SK-N-SH (cell line): ENCODE measurements around the gene CPED1. TPM values are rescaled to one million over a fixed set of nuclear protein-coding genes. Genes with fewer than 3 reads are reported as not detected.

Experiments used
- CTCF ChIA-PET: fragments of 300-600, 350-600 bp; formaldehyde crosslinking; extraction: SDS; loops from one replicate; lab custom pipeline; 2021; lab: Yijun Ruan, JAX
- POLR2A ChIA-PET: fragments of 350-600 bp; sonication (Branson Sonifier 250); formaldehyde crosslinking; extraction: SDS; loops from one replicate; lab custom pipeline; 2020; ENCODE audit warnings: antibody characterized with exemption, inconsistent platforms; lab: Yijun Ruan, JAX
- DNase-seq: peaks from one replicate; pipeline ENCODE4 v3.0.0; 2012
- H2AFZ ChIP-seq: fragments of 200-600 bp; sonication (generic); 2 replicates; pipeline ENCODE4 v1.8.1; 2016; ENCODE audit warnings: antibody characterized with exemption, mild to moderate bottlenecking, low read depth
- H3F3A ChIP-seq: fragments of 200-600 bp; sonication (generic); replicated peaks from 2 replicates; pipeline ENCODE3; 2016; ENCODE audit warnings: antibody characterized with exemption, mild to moderate bottlenecking; ENCODE audit not compliant: insufficient read depth
- H3K27ac ChIP-seq, 2 experiments: fragments of 200-500 bp in 1 of 2; fragments of 200-600 bp in 1 of 2; sonication (Bioruptor generic) in 1 of 2; sonication (generic), shearing (Covaris generic) in 1 of 2; 2 replicates each; pipeline versions ENCODE4 v1.5.1 to v1.6.1; 2014 to 2016; ENCODE audit warnings: low read depth in 2 of 2, inconsistent platforms in 1 of 2, low read length in 1 of 2, mild to moderate bottlenecking in 1 of 2, mixed read lengths in 1 of 2
- H3K27me3 ChIP-seq: fragments of 200-600 bp; sonication (generic), shearing (Covaris generic); 2 replicates; pipeline ENCODE4 v1.6.1; 2016; ENCODE audit warnings: mixed run types; ENCODE audit not compliant: insufficient read depth
- H3K36me3 ChIP-seq, 2 experiments: fragments of 200-500 bp in 1 of 2; fragments of 200-600 bp in 1 of 2; sonication (Bioruptor generic) in 1 of 2; sonication (generic) in 1 of 2; replicated peaks in 1 of 2; 2 replicates each; pipeline versions ENCODE3 to v1.5.1; 2014 to 2016; ENCODE audit warnings: low read length in 1 of 2, mild to moderate bottlenecking in 1 of 2; ENCODE audit not compliant: insufficient read depth in 2 of 2, control insufficient read depth in 1 of 2
- H3K4me1 ChIP-seq, 2 experiments: fragments of 200-500 bp in 1 of 2; fragments of 200-600 bp in 1 of 2; sonication (Bioruptor generic) in 1 of 2; sonication (generic), shearing (Covaris generic) in 1 of 2; 2 replicates each; pipeline versions ENCODE4 v1.5.1 to v1.6.1; 2014 to 2016; ENCODE audit warnings: low read depth in 1 of 2, low read length in 1 of 2, mixed run types in 1 of 2; ENCODE audit not compliant: insufficient read depth in 2 of 2, control insufficient read depth in 1 of 2
- H3K4me2 ChIP-seq: fragments of 200-600 bp; sonication (generic), shearing (Covaris generic); 2 replicates; pipeline ENCODE4 v1.6.1; 2017; ENCODE audit warnings: mixed run types
- H3K4me3 ChIP-seq, 2 experiments: fragments of 200-500 bp in 1 of 2; fragments of 200-600 bp in 1 of 2; sonication (Bioruptor generic) in 1 of 2; sonication (generic), shearing (Covaris generic) in 1 of 2; 2 replicates each; pipeline versions ENCODE4 v1.5.1 to v1.8.1; 2014 to 2016; ENCODE audit warnings: low read depth in 2 of 2, inconsistent platforms in 1 of 2, low read length in 1 of 2, mild to moderate bottlenecking in 1 of 2, mixed read lengths in 1 of 2, moderate library complexity in 1 of 2
- H3K79me2 ChIP-seq: fragments of 200-600 bp; sonication (generic); 2 replicates; pipeline ENCODE4 v1.8.1; 2017; ENCODE audit warnings: mild to moderate bottlenecking; ENCODE audit not compliant: insufficient read depth
- H3K9ac ChIP-seq: fragments of 200-600 bp; sonication (generic); 2 replicates; pipeline ENCODE4 v1.6.1; 2017; ENCODE audit warnings: mixed run types
- H3K9me2 ChIP-seq: fragments of 200-600 bp; sonication (generic); 2 replicates; pipeline ENCODE4 v1.6.1; 2017; ENCODE audit warnings: mixed run types
- H3K9me3 ChIP-seq: fragments of 200-600 bp; sonication (generic); 2 replicates; pipeline ENCODE4 v1.6.1; 2017; ENCODE audit warnings: mixed run types, mild to moderate bottlenecking, moderate library complexity
- H4K20me1 ChIP-seq: fragments of 200-600 bp; sonication (generic); 2 replicates; pipeline ENCODE4 v1.6.1; 2017; ENCODE audit warnings: mild to moderate bottlenecking, mixed run types; ENCODE audit not compliant: insufficient read depth
- CHD2 ChIP-seq: fragments of 150-350 bp; IDR thresholded peaks from 2 replicates; pipeline ENCODE4 v1.6.1; 2018; ENCODE audit warnings: low read length; ENCODE audit not compliant: partially characterized antibody
- ELF1 ChIP-seq: IDR thresholded peaks from 2 replicates; pipeline ENCODE4 v1.4.0; 2012
- EP300 ChIP-seq, 2 experiments: IDR thresholded peaks; 2 replicates each; pipeline versions ENCODE4 v1.4.0 to v1.6.1; 2012; ENCODE audit warnings: borderline replicate concordance in 1 of 2, low read depth in 1 of 2, low read length in 1 of 2
- EZH2phosphoT487 ChIP-seq: fragments of 200-600 bp; sonication (generic); IDR thresholded peaks from 2 replicates; pipeline ENCODE4 v1.6.1; 2017; ENCODE audit warnings: low read depth, mixed run types, mild to moderate bottlenecking, antibody characterized with exemption, moderate library complexity, borderline replicate concordance
- FOSL2 ChIP-seq: IDR thresholded peaks from 2 replicates; pipeline ENCODE4 v1.4.0; 2012; ENCODE audit warnings: low read depth, mild to moderate bottlenecking, moderate library complexity, borderline replicate concordance
- FOXJ3 ChIP-seq: sonication (generic); formaldehyde crosslinking; IDR thresholded peaks from 2 replicates; pipeline ENCODE4 v1.5.1; 2020; ENCODE audit warnings: mild to moderate bottlenecking, missing genetic modification reagents
- FOXM1 ChIP-seq: IDR thresholded peaks from 2 replicates; pipeline ENCODE4 v1.4.0; 2012; ENCODE audit warnings: low read depth, mild to moderate bottlenecking
- GATA2 ChIP-seq: sonication (generic); formaldehyde crosslinking; IDR thresholded peaks from 2 replicates; pipeline ENCODE4 v1.5.0; 2020; ENCODE audit warnings: mild to moderate bottlenecking, missing genetic modification reagents
- IRF3 ChIP-seq: fragments of 150-350 bp; IDR thresholded peaks from 2 replicates; pipeline ENCODE4 v1.6.1; 2016; ENCODE audit warnings: mild to moderate bottlenecking, low read depth, low read length
- MAX ChIP-seq: IDR thresholded peaks from 2 replicates; pipeline ENCODE4 v1.4.0; 2012; ENCODE audit warnings: low read depth
- MEF2A ChIP-seq: IDR thresholded peaks from 2 replicates; pipeline ENCODE4 v1.4.0; 2012; ENCODE audit warnings: low read depth, borderline replicate concordance
- NRF1 ChIP-seq: IDR thresholded peaks from 2 replicates; pipeline ENCODE4 v1.6.1; 2012; ENCODE audit warnings: low read depth, mild to moderate bottlenecking, low read length
- RAD21 ChIP-seq: IDR thresholded peaks from 2 replicates; pipeline ENCODE4 v1.6.1; 2012; ENCODE audit warnings: mild to moderate bottlenecking, low read length
- RCOR1 ChIP-seq: fragments of 150-350 bp; IDR thresholded peaks from 2 replicates; pipeline ENCODE4 v1.6.1; 2017; ENCODE audit warnings: antibody characterized with exemption, low read length
- RFX5 ChIP-seq: IDR thresholded peaks from 2 replicates; pipeline ENCODE4 v1.6.1; 2012; ENCODE audit warnings: mild to moderate bottlenecking, improper control_type of control experiment, low read length
- SIN3A ChIP-seq: IDR thresholded peaks from 2 replicates; pipeline ENCODE4 v1.6.1; 2012; ENCODE audit warnings: low read depth, mild to moderate bottlenecking, low read length, moderate library complexity, borderline replicate concordance
- TAF1 ChIP-seq: IDR thresholded peaks from 2 replicates; pipeline ENCODE4 v1.6.1; 2012; ENCODE audit warnings: low read depth, mild to moderate bottlenecking, low read length, moderate library complexity, borderline replicate concordance
- USF1 ChIP-seq: IDR thresholded peaks from 2 replicates; pipeline ENCODE4 v1.4.0; 2012; ENCODE audit warnings: low read depth, borderline replicate concordance
- YY1 ChIP-seq: IDR thresholded peaks from 2 replicates; pipeline ENCODE4 v1.4.0; 2012; ENCODE audit warnings: low read depth, mild to moderate bottlenecking
- WGBS: methylation state at CpG from one replicate; pipeline ENCODE4 v1.1.6; 2017; ENCODE audit warnings: low lambda C conversion rate; 5-methylcytosine and 5-hydroxymethylcytosine counted together
- polyA plus RNA-seq, 3 experiments: library from polyadenylated mRNA; depleted of rRNA; stranded (reverse); fragments of >200 nt; gene quantifications; 2 replicates each; pipeline ENCODE4 v1.2.3, GENCODE V29; 2012
- TF ChIP-seq, protein P1 (sequence below): IDR thresholded peaks from 2 replicates; pipeline ENCODE4; 2012
- TF ChIP-seq, protein P2 (sequence below): fragments of 150-350 bp; IDR thresholded peaks from 2 replicates; pipeline ENCODE4 v1.6.1; 2017; ENCODE audit warnings: antibody characterized with exemption, low read length, low read depth, borderline replicate concordance
- TF ChIP-seq, protein P3 (sequence below): IDR thresholded peaks from 2 replicates; pipeline ENCODE4 v1.4.0; 2012; ENCODE audit warnings: low read depth, borderline replicate concordance

CPED1 gene
- polyA plus RNA-seq, 1 of the 3 experiments (the other 2 are of a cell fraction), result 4.4 TPM

DNA sequence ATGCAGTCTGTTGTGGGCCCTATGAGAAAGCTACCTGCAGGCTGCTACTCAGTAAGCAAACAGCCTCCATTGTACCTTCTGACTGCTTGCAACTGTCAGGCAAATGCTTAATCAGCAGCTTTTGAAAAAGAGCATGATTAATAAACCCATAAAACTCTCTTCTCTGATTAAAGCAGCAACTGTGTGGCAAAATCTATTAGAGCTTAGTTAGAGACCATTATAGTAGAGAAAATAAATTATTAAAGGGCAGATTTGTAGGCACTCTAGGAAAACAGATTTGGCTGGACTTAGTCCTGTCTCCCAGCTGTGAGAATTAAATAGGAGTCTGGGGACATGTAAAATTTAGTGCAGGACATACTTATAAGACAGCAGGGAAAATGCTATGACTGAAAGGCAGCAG is 207.8 kb downstream of the CPED1 start:
- CTCF ChIA-PET, result interaction anchor here (0.8 to 0.9 kb wide), 2 partner anchors 12 to 200 kb away, joined by 3 to 4 read pairs; partner anchors contain the start of gene FAM3C
- Histone ChIP-seq H3K9me3 (no peaks in the 10 kb centered on the region), H3F3A (no peaks in the 10 kb centered on the region), H2AFZ (no peak overlapping the region), H3K27me3 (no peaks in the 10 kb centered on the region), H3K36me3 (no peaks in the 10 kb centered on the region)
- TF ChIP-seq ELF1 (no peak), MAX (no peak), EP300 (IDR thresholded peaks at IDR 0.05; ENCODE audit: borderline replicate concordance in 1 of 2, low read depth in 1 of 2, low read length in 1 of 2) (no peak), IRF3 (no peak), SIN3A (no peak), MEF2A (no peak), RAD21 (no peak), EZH2phosphoT487 (no peak), RCOR1 (no peak), FOXJ3 (CRISPR knock-in tag) (no peak), CHD2 (no peak), YY1 (no peak), FOXM1 (no peak), TAF1 (no peak)
- TF ChIP-seq, protein P1, sequence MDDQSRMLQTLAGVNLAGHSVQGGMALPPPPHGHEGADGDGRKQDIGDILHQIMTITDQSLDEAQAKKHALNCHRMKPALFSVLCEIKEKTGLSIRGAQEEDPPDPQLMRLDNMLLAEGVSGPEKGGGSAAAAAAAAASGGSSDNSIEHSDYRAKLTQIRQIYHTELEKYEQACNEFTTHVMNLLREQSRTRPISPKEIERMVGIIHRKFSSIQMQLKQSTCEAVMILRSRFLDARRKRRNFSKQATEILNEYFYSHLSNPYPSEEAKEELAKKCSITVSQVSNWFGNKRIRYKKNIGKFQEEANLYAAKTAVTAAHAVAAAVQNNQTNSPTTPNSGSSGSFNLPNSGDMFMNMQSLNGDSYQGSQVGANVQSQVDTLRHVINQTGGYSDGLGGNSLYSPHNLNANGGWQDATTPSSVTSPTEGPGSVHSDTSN, result no peak
- TF ChIP-seq, all 33 proteins: peak for 0
- Histone ChIP-seq H4K20me1 (no peaks in the 10 kb centered on the region), H3K9ac (no peak overlapping the region), H3K4me3 (no peak overlapping the region), H3K9me2 (no peaks in the 10 kb centered on the region), H3K4me1 (peaks cover 0 to 4% of the 10 kb centered on the region in 2 experiments; a peak in 1 of 4 replicates), H3K4me2 (no peak overlapping the region), H3K79me2 (no peaks in the 10 kb centered on the region), H3K27ac (no peak overlapping the region)
- no peak for DNase-seq
- POLR2A ChIA-PET, result no interaction called here

- H3K9me3 ChIP-seq, result no peaks in the 10 kb centered on the region
- no peak for DNase-seq
- peaks cover 0 to 4% of the 10 kb centered on the region in 2 experiments; a peak in 1 of 4 replicates for H3K4me1 ChIP-seq
- H2AFZ ChIP-seq, result no peak overlapping the region
- no peaks in the 10 kb centered on the region for H4K20me1 ChIP-seq
- H3K9ac ChIP-seq, result no peak overlapping the region
- no peak overlapping the region for H3K4me3 ChIP-seq
- H3K27me3 ChIP-seq, result no peaks in the 10 kb centered on the region
- 71% methylated on average over 3 of the region's 3 CpGs for WGBS
- ChIA-PET CTCF (no interaction called here), POLR2A (no interaction called here)
- H3K4me2 ChIP-seq, result no peak overlapping the region
- no peak overlapping the region for H3K27ac ChIP-seq
- H3K9me2 ChIP-seq, result no peaks in the 10 kb centered on the region
- H3K36me3 ChIP-seq, result no peaks in the 10 kb centered on the region
- no peaks in the 10 kb centered on the region for H3K79me2 ChIP-seq
- H3F3A ChIP-seq, result no peaks in the 10 kb centered on the region
- no peak for TF ChIP-seq FOXJ3 (CRISPR knock-in tag)
- TF ChIP-seq GATA2 (CRISPR knock-in tag), result no peak
- no peak for TF ChIP-seq FOSL2
- TF ChIP-seq NRF1, result no peak
- TF ChIP-seq, protein P2, sequence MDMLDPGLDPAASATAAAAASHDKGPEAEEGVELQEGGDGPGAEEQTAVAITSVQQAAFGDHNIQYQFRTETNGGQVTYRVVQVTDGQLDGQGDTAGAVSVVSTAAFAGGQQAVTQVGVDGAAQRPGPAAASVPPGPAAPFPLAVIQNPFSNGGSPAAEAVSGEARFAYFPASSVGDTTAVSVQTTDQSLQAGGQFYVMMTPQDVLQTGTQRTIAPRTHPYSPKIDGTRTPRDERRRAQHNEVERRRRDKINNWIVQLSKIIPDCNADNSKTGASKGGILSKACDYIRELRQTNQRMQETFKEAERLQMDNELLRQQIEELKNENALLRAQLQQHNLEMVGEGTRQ, result no peak
- TF ChIP-seq TAF1, result no peak
- no peak for TF ChIP-seq USF1
- TF ChIP-seq RFX5, result no peak
- TF ChIP-seq, protein P1, result no peak
- TF ChIP-seq, protein P3, sequence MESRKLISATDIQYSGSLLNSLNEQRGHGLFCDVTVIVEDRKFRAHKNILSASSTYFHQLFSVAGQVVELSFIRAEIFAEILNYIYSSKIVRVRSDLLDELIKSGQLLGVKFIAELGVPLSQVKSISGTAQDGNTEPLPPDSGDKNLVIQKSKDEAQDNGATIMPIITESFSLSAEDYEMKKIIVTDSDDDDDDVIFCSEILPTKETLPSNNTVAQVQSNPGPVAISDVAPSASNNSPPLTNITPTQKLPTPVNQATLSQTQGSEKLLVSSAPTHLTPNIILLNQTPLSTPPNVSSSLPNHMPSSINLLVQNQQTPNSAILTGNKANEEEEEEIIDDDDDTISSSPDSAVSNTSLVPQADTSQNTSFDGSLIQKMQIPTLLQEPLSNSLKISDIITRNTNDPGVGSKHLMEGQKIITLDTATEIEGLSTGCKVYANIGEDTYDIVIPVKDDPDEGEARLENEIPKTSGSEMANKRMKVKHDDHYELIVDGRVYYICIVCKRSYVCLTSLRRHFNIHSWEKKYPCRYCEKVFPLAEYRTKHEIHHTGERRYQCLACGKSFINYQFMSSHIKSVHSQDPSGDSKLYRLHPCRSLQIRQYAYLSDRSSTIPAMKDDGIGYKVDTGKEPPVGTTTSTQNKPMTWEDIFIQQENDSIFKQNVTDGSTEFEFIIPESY, result no peak
Observed at GRCh38 chr7:121197455-121197854, 208.9 kb downstream of the CPED1 start.
